ENCODE measurements around the gene DOK4. TPM values are rescaled to one million over a fixed set of nuclear protein-coding genes. Genes with fewer than 3 reads are reported as not detected.
A peak's percentile ranks its signal among the peaks of the same experiment; 100 is the strongest.

Gene DOK4
- total RNA-seq, 1 experiment from 2014 or later: 13.1 TPM

GRCh38 chr16:57535680-57536305 lies 49.5 kb upstream of the DOK4 start:
- Mint-ChIP-seq H3K4me1 (peaks cover 54 to 57% of the 10 kb centered on the region in 2 experiments), H3K27me3 (ENCODE audit: low read depth) (peaks cover 31% of the 10 kb centered on the region), H3K9me3 (no peaks in the 10 kb centered on the region), H3K4me3 (peak overlapping the region; percentile 73 to 82), H3K27ac (peak overlapping the region in 1 of 3 experiments; percentile 73; a peak in 2 of 7 replicates), H3K36me3 (ENCODE audit: insufficient read depth in 1 of 3, low read depth in 3 of 3) (peaks cover 12 to 23% (median 23%) of the 10 kb centered on the region in 3 experiments; a peak in 6 of 7 replicates)
- Histone ChIP-seq H2AFZ (ENCODE audit: low read length) (no peak overlapping the region), H3K23me2 (ENCODE audit: insufficient read length, low read depth, low read length, poor library complexity, severe bottlenecking) (peaks cover 4% of the 10 kb centered on the region), H4K20me1 (ENCODE audit: control insufficient read depth, insufficient read depth, insufficient read length) (no peaks in the 10 kb centered on the region), H2AK5ac (ENCODE audit: insufficient read length, low read length) (no peak overlapping the region), H3K4me2 (ENCODE audit: insufficient read depth, insufficient read length, low read length) (peak overlapping the region; percentile 52), H2BK12ac (ENCODE audit: insufficient read length, low read depth, low read length) (no peak overlapping the region), H3K18ac (ENCODE audit: insufficient read length, low read depth, low read length) (peak overlapping the region; percentile 28), H2BK20ac (ENCODE audit: low read depth, low read length, poor library complexity, severe bottlenecking) (no peak overlapping the region), H2BK5ac (ENCODE audit: insufficient read length, low read length) (no peak overlapping the region), H3K14ac (ENCODE audit: insufficient read depth, low read length) (no peak overlapping the region), H3K56ac (ENCODE audit: insufficient read length, low read depth, low read length) (no peak overlapping the region), H3K27ac (ENCODE audit: insufficient read length, low read depth, low read length) (no peak overlapping the region), H3K4me1 (ENCODE audit: insufficient read depth, low read length) (peaks cover 10% of the 10 kb centered on the region; the same call in 1 of the 2 replicates), H3K4ac (ENCODE audit: low read depth, low read length) (no peak overlapping the region), H3T11ph (ENCODE audit: low read length) (no peak overlapping the region), H2BK15ac (ENCODE audit: low read depth, low read length) (no peak overlapping the region), H3K79me2 (ENCODE audit: insufficient read depth, low read length) (no peaks in the 10 kb centered on the region), H4K5ac (ENCODE audit: insufficient read length, low read depth, low read length) (no peak overlapping the region), H3K27me3 (ENCODE audit: insufficient read depth, low read length) (no peaks in the 10 kb centered on the region; the same call in 1 of the 2 replicates), H3K9me3 (ENCODE audit: control insufficient read depth, low read depth, low read length) (no peaks in the 10 kb centered on the region), H2BK120ac (ENCODE audit: low read depth, low read length, poor library complexity, severe bottlenecking) (no peak overlapping the region), H3K9ac (ENCODE audit: extremely low read depth, insufficient read length, low read length) (no peak overlapping the region), H4K8ac (replicated peaks; ENCODE audit: insufficient read length, low read depth, low read length) (no peak overlapping the region), H4K91ac (ENCODE audit: insufficient read length, low read depth, low read length) (no peak overlapping the region), H3K23ac (ENCODE audit: insufficient read length, low read depth, low read length) (no peak overlapping the region), H3K79me1 (ENCODE audit: insufficient read depth, low read depth, low read length, poor library complexity, severe bottlenecking) (no peaks in the 10 kb centered on the region)
- WGBS (ENCODE audit: extremely low coverage, insufficient read length, low lambda C conversion rate): no CpG with 5 or more reads among the region's 50 CpGs
- peak; percentile 96 for DNase-seq
- TF ChIP-seq CTCF (conservative IDR thresholded peaks at IDR 0.05): peak; percentile 38; the same call in 2 of the 3 replicates

All from H9 (cell line).